Endothelial cell of umbilical vein (primary cell): ENCODE measurements around the gene MMP21. TPM values are rescaled to one million over a fixed set of nuclear protein-coding genes. Genes with fewer than 3 reads are reported as not detected.

Source experiments
- BruUV-seq: library from RNA; stranded (reverse); fragments of 400-500 nt; replicated peaks from 2 replicates; lab custom pipeline; 2021; lab: Mats Ljungman, UMichigan
- CTCF ChIA-PET: fragments of 300-600, 350-600 bp; sonication (Branson Sonifier 250); formaldehyde crosslinking; loops from one replicate; lab custom pipeline; 2021; ENCODE audit warnings: antibody characterized with exemption, inconsistent platforms; lab: Charles Lee
- POLR2A ChIA-PET: fragments of 300-600, 350-600 bp; sonication (Branson Sonifier 250); formaldehyde crosslinking; loops from one replicate; lab custom pipeline; 2021; ENCODE audit warnings: antibody characterized with exemption, inconsistent platforms; lab: Charles Lee
- DNase-seq: peaks from one replicate; pipeline ENCODE4 v3.0.0-alpha.2; 2011; ENCODE audit warnings: low read depth, low spot score
- FAIRE-seq: peaks from 2 replicates; lab custom pipeline; 2011; peaks lifted over from hg19 to GRCh38; lab: Jason Lieb, UNC
- H2AFZ ChIP-seq: 2 replicates; pipeline ENCODE4 v1.6.0; 2012; ENCODE audit warnings: low read depth, low read length, control low read depth, inconsistent platforms
- H3K27ac ChIP-seq: 2 replicates; pipeline ENCODE4 v1.5.1; 2011; ENCODE audit warnings: low read depth, mild to moderate bottlenecking, control low read depth, low read length, moderate library complexity; ENCODE audit not compliant: insufficient read depth
- H3K27me3 ChIP-seq, 2 experiments: 2 replicates each; pipeline versions ENCODE4 v1.6.0 to v1.6.1; 2011; ENCODE audit warnings: low read length in 2 of 2, mixed read lengths in 1 of 2; ENCODE audit not compliant: control insufficient read depth in 2 of 2, insufficient read depth in 2 of 2
- H3K36me3 ChIP-seq, 2 experiments: 2 replicates in 1 of 2; 3 replicates in 1 of 2; pipeline ENCODE4 v1.5.1; 2011; ENCODE audit warnings: low read length in 2 of 2, mild to moderate bottlenecking in 1 of 2, moderate library complexity in 1 of 2; ENCODE audit not compliant: control insufficient read depth in 2 of 2, insufficient read depth in 2 of 2; ENCODE audit errors: extremely low read depth in 1 of 2
- H3K4me1 ChIP-seq: 3 replicates; pipeline ENCODE4 v1.5.1; 2011; ENCODE audit warnings: mild to moderate bottlenecking, low read length; ENCODE audit not compliant: control insufficient read depth, insufficient read depth; ENCODE audit errors: extremely low read depth
- H3K4me2 ChIP-seq: 2 replicates; pipeline ENCODE4 v1.6.1; 2011; ENCODE audit warnings: low read length, control low read depth, mixed read lengths; ENCODE audit not compliant: insufficient read depth
- H3K4me3 ChIP-seq, 3 experiments: fragments of 200-600 bp in 1 of 3; sonication (generic), shearing (Covaris generic) in 1 of 3; replicated peaks in 1 of 3; 2 replicates each; pipeline ENCODE4 v1.5.1; 2011 to 2016; ENCODE audit warnings: control low read depth in 3 of 3, low read length in 3 of 3, mild to moderate bottlenecking in 2 of 3, inconsistent platforms in 1 of 3, low read depth in 1 of 3, moderate library complexity in 1 of 3; ENCODE audit not compliant: insufficient read depth in 1 of 3
- H3K79me2 ChIP-seq: 2 replicates; pipeline ENCODE4 v1.6.0; 2012; ENCODE audit warnings: low read length, inconsistent platforms; ENCODE audit not compliant: control insufficient read depth, insufficient read depth
- H3K9ac ChIP-seq: replicated peaks from 2 replicates; pipeline ENCODE3; 2011; ENCODE audit warnings: low read length, control low read depth; ENCODE audit not compliant: insufficient read depth; ENCODE audit errors: extremely low read depth
- H3K9me1 ChIP-seq: replicated peaks from 3 replicates; pipeline ENCODE4 v1.6.0; 2011; ENCODE audit warnings: mild to moderate bottlenecking, low read length; ENCODE audit not compliant: control insufficient read depth, insufficient read depth; ENCODE audit errors: extremely low read depth
- H3K9me3 ChIP-seq: replicated peaks from 2 replicates; pipeline ENCODE4 v1.5.1; 2012; ENCODE audit warnings: low read length, inconsistent platforms; ENCODE audit not compliant: control insufficient read depth, insufficient read depth
- H4K20me1 ChIP-seq: replicated peaks from 2 replicates; pipeline ENCODE3; 2011; ENCODE audit warnings: mild to moderate bottlenecking, low read length; ENCODE audit not compliant: control insufficient read depth, insufficient read depth; ENCODE audit errors: extremely low read depth
- CTCF ChIP-seq, 2 donors: IDR thresholded peaks; 1 replicate in 1 of 2; 2 replicates in 1 of 2; pipeline ENCODE4 v1.5.1; 2011; ENCODE audit warnings: low read length in 2 of 2, mild to moderate bottlenecking in 2 of 2, moderate library complexity in 2 of 2, control low read depth in 1 of 2, inconsistent platforms in 1 of 2, low read depth in 1 of 2; ENCODE audit not compliant: insufficient read depth in 1 of 2; ENCODE audit errors: extremely low read depth in 1 of 2
- EZH2 ChIP-seq: IDR thresholded peaks from 2 replicates; pipeline ENCODE4 v1.6.1; 2012; ENCODE audit warnings: borderline replicate concordance, low read depth, mild to moderate bottlenecking, moderate library complexity, low read length, inconsistent platforms; ENCODE audit not compliant: severe bottlenecking
- FOS ChIP-seq: IDR thresholded peaks from 2 replicates; pipeline ENCODE4 v1.6.1; 2011; ENCODE audit warnings: mild to moderate bottlenecking, low read length, moderate library complexity, borderline replicate concordance; ENCODE audit not compliant: insufficient read depth
- JUN ChIP-seq: IDR thresholded peaks from 2 replicates; pipeline ENCODE4 v1.6.1; 2011; ENCODE audit warnings: borderline replicate concordance, low read depth; ENCODE audit not compliant: insufficient read length, insufficient read depth
- MAX ChIP-seq: IDR thresholded peaks from 2 replicates; pipeline ENCODE4 v1.6.1; 2011; ENCODE audit not compliant: insufficient read depth, insufficient read length
- MYC ChIP-seq: IDR thresholded peaks from one replicate; pipeline ENCODE4 v1.6.1; 2011; ENCODE audit warnings: mild to moderate bottlenecking, low read depth, low read length
- POLR2A ChIP-seq: IDR thresholded peaks from 2 replicates; pipeline ENCODE4 v1.6.1; 2012; ENCODE audit warnings: low read depth, mild to moderate bottlenecking, control low read depth, low read length
- POLR2AphosphoS5 ChIP-seq: IDR thresholded peaks from 2 replicates; pipeline ENCODE4 v1.6.1; 2012; ENCODE audit warnings: low read depth, mild to moderate bottlenecking, control low read depth, low read length, moderate library complexity; ENCODE audit not compliant: insufficient read depth
- dilution Hi-C: fragments of 300-500 bp; cut with MboI; formaldehyde crosslinking; loops from one replicate; pipeline ENCODE4 v1.15.0; 2019; ENCODE audit warnings: low sequenced_read_pairs; ENCODE audit not compliant: extremely low pct_ligation_motif_present
- intact Hi-C: fragments of 100-400 bp; cut with micrococcal nuclease; formaldehyde crosslinking; loops from one replicate; pipeline ENCODE4 v1.10.0; 2022
- polyA plus RNA-seq, 4 experiments: library from polyadenylated mRNA; depleted of rRNA in 3 of 4; stranded (reverse) in 3 of 4; unstranded in 1 of 4; fragments of >200 nt; gene quantifications; 2 replicates each; pipeline versions ENCODE4 v1.2.1 to v1.2.3, GENCODE V29; 2011 to 2012; ENCODE audit warnings: missing spikeins in 1 of 4
- total RNA-seq: library from RNA; stranded (reverse); gene quantifications from 2 replicates; pipeline ENCODE4 v1.2.3, GENCODE V29; 2021

Gene MMP21
- total and polyA plus RNA-seq, 2 donors (not counting 3 experiments of a cell fraction or from before 2014, with no cell fraction given): 0.06 TPM; not detected in 1

GRCh38 chr10:125747417-125747816 lies 28.2 kb downstream of the MMP21 start:
- Histone ChIP-seq H3K27ac (no peak overlapping the region), H3K9me1 (no peaks in the 10 kb centered on the region), H3K79me2 (no peaks in the 10 kb centered on the region), H3K9me3 (no peaks in the 10 kb centered on the region), H3K36me3 (peaks cover 17 to 20% of the 10 kb centered on the region in 2 experiments), H3K27me3 (no peaks in the 10 kb centered on the region), H3K4me2 (no peak overlapping the region), H4K20me1 (no peaks in the 10 kb centered on the region), H3K4me1 (no peaks in the 10 kb centered on the region), H3K9ac (no peak overlapping the region), H2AFZ (no peak overlapping the region), H3K4me3 (no peak overlapping the region)
- no peak for DNase-seq
- ChIA-PET CTCF (no interaction called here), POLR2A (no interaction called here)
- BruUV-seq: no TSS peak
- TF ChIP-seq EZH2: no peak
- TF ChIP-seq CTCF (IDR thresholded peaks at IDR 0.05; ENCODE audit: extremely low read depth in 1 of 2, insufficient read depth in 1 of 2, low read depth in 1 of 2, low read length in 2 of 2): no peak
- TF ChIP-seq MYC: no peak
- no peak for FAIRE-seq
- dilution Hi-C loops (no loop called here), intact Hi-C loops (loop anchor here (10.0 kb wide), 1 partner anchor 637 kb away; the partner anchor contains the start of gene ADAM12)

GRCh38 chr10:125744909-125745308 lies 30.7 kb downstream of the MMP21 start:
- dilution Hi-C loops (no loop called here), intact Hi-C loops (loop anchor here (5.0 to 10.0 kb wide), 2 partner anchors 77 to 640 kb away; partner anchors contain the start of genes ADAM12, BCCIP and UROS)
- no peaks in the 10 kb centered on the region for H3K9me1 ChIP-seq
- H3K36me3 ChIP-seq: peaks cover 19 to 25% of the 10 kb centered on the region in 2 experiments
- H3K9ac ChIP-seq: no peak overlapping the region
- no peaks in the 10 kb centered on the region for H3K4me1 ChIP-seq
- H3K4me3 ChIP-seq: no peak overlapping the region
- BruUV-seq: no TSS peak
- H3K4me2 ChIP-seq: no peak overlapping the region
- no peaks in the 10 kb centered on the region for H3K9me3 ChIP-seq
- no peak overlapping the region for H2AFZ ChIP-seq
- H4K20me1 ChIP-seq: no peaks in the 10 kb centered on the region
- no peak for TF ChIP-seq JUN
- no peak for TF ChIP-seq FOS
- TF ChIP-seq MAX: no peak
- TF ChIP-seq EZH2: no peak
- no peak for TF ChIP-seq POLR2A
- TF ChIP-seq MYC: no peak
- TF ChIP-seq CTCF (IDR thresholded peaks at IDR 0.05; ENCODE audit: extremely low read depth in 1 of 2, insufficient read depth in 1 of 2, low read depth in 1 of 2, low read length in 2 of 2): no peak
- no peak for TF ChIP-seq POLR2AphosphoS5
- no peaks in the 10 kb centered on the region for H3K79me2 ChIP-seq
- H3K27me3 ChIP-seq: no peaks in the 10 kb centered on the region
- H3K27ac ChIP-seq: no peak overlapping the region
- POLR2A ChIA-PET: no interaction called here
- FAIRE-seq (no peak), DNase-seq (no peak)
- CTCF ChIA-PET: no interaction called here
